NCI-H748 treated with DMSO at 0.1 percent for 48 hours (cell line): ENCODE measurements around the gene ADAMTS2.

Experiments
- DNase-seq: peaks from one replicate; lab custom pipeline; 2025; lab: John Stamatoyannopoulos, UW

The ADAMTS2 gene

GRCh38 chr5:179345433-179346321, at the start of gene ADAMTS2:
TSS of gene ADAMTS2 (minus strand) at chr5:179345461. CDS start at chr5:179345328, 133 bp downstream.
- peak; percentile 21 for DNase-seq

GRCh38 chr5:179393078-179393477, 47.8 kb upstream of the ADAMTS2 start:
- DNase-seq: no peak

GRCh38 chr5:179387151-179388110, 42.2 kb upstream of the ADAMTS2 start:
- DNase-seq: no peak

- no peak for DNase-seq
Measured at GRCh38 chr5:179385914-179386313, 40.7 kb upstream of the ADAMTS2 start.

GRCh38 chr5:179382486-179382885, 37.2 kb upstream of the ADAMTS2 start:
- DNase-seq: no peak

- no peak for DNase-seq
Measured at GRCh38 chr5:179381691-179382090, 36.4 kb upstream of the ADAMTS2 start.

GRCh38 chr5:179380211-179381035, 35.2 kb upstream of the ADAMTS2 start:
- no peak for DNase-seq

GRCh38 chr5:179379321-179379890, 34.1 kb upstream of the ADAMTS2 start:
- no peak for DNase-seq

- no peak for DNase-seq
Measured at GRCh38 chr5:179378441-179379271, 33.4 kb upstream of the ADAMTS2 start.

GRCh38 chr5:179378116-179378440, 32.8 kb upstream of the ADAMTS2 start:
- DNase-seq: no peak

GRCh38 chr5:179377421-179378115, 32.3 kb upstream of the ADAMTS2 start:
- no peak for DNase-seq

GRCh38 chr5:179376701-179377420, 31.6 kb upstream of the ADAMTS2 start:
- no peak for DNase-seq

- no peak for DNase-seq
Measured at GRCh38 chr5:179375831-179376365, 30.6 kb upstream of the ADAMTS2 start.

- no peak for DNase-seq
Measured at GRCh38 chr5:179375236-179375685, 30.0 kb upstream of the ADAMTS2 start.

GRCh38 chr5:179374506-179375235, 29.4 kb upstream of the ADAMTS2 start:
- no peak for DNase-seq

GRCh38 chr5:179373961-179374505, 28.8 kb upstream of the ADAMTS2 start:
- DNase-seq: no peak

GRCh38 chr5:179373101-179373934, 28.1 kb upstream of the ADAMTS2 start:
- no peak for DNase-seq
